Measurements from ENCODE around the gene WIPF1. TPM values are rescaled to one million over a fixed set of nuclear protein-coding genes. Genes with fewer than 3 reads are reported as not detected.

The WIPF1 gene
- total and polyA plus RNA-seq, 8 donors: 4.7 to 26.8 (median 6.2) TPM

GRCh38 chr2:174546519-174547506 is 50.8 kb downstream of the WIPF1 start:
- Histone ChIP-seq H3K36me3 (no peaks in the 10 kb centered on the region), H3K27me3 (no peaks in the 10 kb centered on the region), H3K4me3 (no peak overlapping the region), H3K9me3 (no peaks in the 10 kb centered on the region), H3K27ac (no peak overlapping the region), H3K4me1 (no peaks in the 10 kb centered on the region)
- no peak for FAIRE-seq
- WGBS, 2 donors: 90% methylated on average over 21 of the region's 21 CpGs
- intact Hi-C loops (cut with DNase I): no loop called here
- TF ChIP-seq CTCF (IDR thresholded peaks at IDR 0.05): no peak
- no peak for DNase-seq
- peak in 3 of 4 donors; percentile 38 to 64 (median 47) for ATAC-seq

- Histone ChIP-seq H3K9me3 (no peaks in the 10 kb centered on the region), H3K27ac (no peak overlapping the region), H3K4me3 (no peak overlapping the region), H3K36me3 (no peaks in the 10 kb centered on the region), H3K27me3 (no peaks in the 10 kb centered on the region), H3K4me1 (no peaks in the 10 kb centered on the region)
- 61 to 63% methylated on average over 3 of the region's 3 CpGs for WGBS, 2 donors
- intact Hi-C loops (cut with DNase I): no loop called here
- DNase-seq: no peak
- no peak for FAIRE-seq
- ATAC-seq: no peak
- TF ChIP-seq CTCF (IDR thresholded peaks at IDR 0.05): no peak
Measured at GRCh38 chr2:174545240-174545639, 52.4 kb downstream of the WIPF1 start.

- ATAC-seq (no peak), DNase-seq (no peak)
- 71% methylated on average over 5 of the region's 5 CpGs for WGBS, 2 donors
Measured at GRCh38 chr2:174544802-174545201, 52.8 kb downstream of the WIPF1 start.

GRCh38 chr2:174544156-174544555 is 53.4 kb downstream of the WIPF1 start:
- DNase-seq (no peak), FAIRE-seq (no peak), ATAC-seq (no peak)
- WGBS, 2 donors: 74 to 85% methylated on average over 3 of the region's 3 CpGs
- H3K27me3 ChIP-seq: no peaks in the 10 kb centered on the region
- no peaks in the 10 kb centered on the region for H3K36me3 ChIP-seq
- H3K4me3 ChIP-seq: no peak overlapping the region
- no peak for TF ChIP-seq CTCF (IDR thresholded peaks at IDR 0.05)
- no peak overlapping the region for H3K27ac ChIP-seq
- H3K9me3 ChIP-seq: no peaks in the 10 kb centered on the region
- intact Hi-C loops (cut with DNase I): no loop called here
- H3K4me1 ChIP-seq: no peaks in the 10 kb centered on the region

More at GRCh38 chr2:174544802-174545201, 52.8 kb downstream of the WIPF1 start:
- Histone ChIP-seq H3K9me3 (no peaks in the 10 kb centered on the region), H3K27me3 (no peaks in the 10 kb centered on the region), H3K4me1 (no peaks in the 10 kb centered on the region), H3K36me3 (no peaks in the 10 kb centered on the region), H3K27ac (no peak overlapping the region), H3K4me3 (no peak overlapping the region)
- TF ChIP-seq CTCF (IDR thresholded peaks at IDR 0.05): no peak
- no peak for FAIRE-seq
- intact Hi-C loops (cut with DNase I): no loop called here

GRCh38 chr2:174540893-174541292 is 56.7 kb downstream of the WIPF1 start:
- no peaks in the 10 kb centered on the region for H3K9me3 ChIP-seq
- H3K27ac ChIP-seq: no peak overlapping the region
- no peaks in the 10 kb centered on the region for H3K4me1 ChIP-seq
- TF ChIP-seq CTCF (IDR thresholded peaks at IDR 0.05): no peak
- no peaks in the 10 kb centered on the region for H3K27me3 ChIP-seq
- FAIRE-seq: no peak
- H3K4me3 ChIP-seq: no peak overlapping the region
- 83 to 95% methylated on average over 5 of the region's 5 CpGs for WGBS, 2 donors
- H3K36me3 ChIP-seq: no peaks in the 10 kb centered on the region
- DNase-seq: no peak
- intact Hi-C loops (cut with DNase I): no loop called here
- ATAC-seq: no peak
